ENCODE measurements around the gene RICTOR. TPM values are rescaled to one million over a fixed set of nuclear protein-coding genes. Genes with fewer than 3 reads are reported as not detected.

The RICTOR gene, protein sequence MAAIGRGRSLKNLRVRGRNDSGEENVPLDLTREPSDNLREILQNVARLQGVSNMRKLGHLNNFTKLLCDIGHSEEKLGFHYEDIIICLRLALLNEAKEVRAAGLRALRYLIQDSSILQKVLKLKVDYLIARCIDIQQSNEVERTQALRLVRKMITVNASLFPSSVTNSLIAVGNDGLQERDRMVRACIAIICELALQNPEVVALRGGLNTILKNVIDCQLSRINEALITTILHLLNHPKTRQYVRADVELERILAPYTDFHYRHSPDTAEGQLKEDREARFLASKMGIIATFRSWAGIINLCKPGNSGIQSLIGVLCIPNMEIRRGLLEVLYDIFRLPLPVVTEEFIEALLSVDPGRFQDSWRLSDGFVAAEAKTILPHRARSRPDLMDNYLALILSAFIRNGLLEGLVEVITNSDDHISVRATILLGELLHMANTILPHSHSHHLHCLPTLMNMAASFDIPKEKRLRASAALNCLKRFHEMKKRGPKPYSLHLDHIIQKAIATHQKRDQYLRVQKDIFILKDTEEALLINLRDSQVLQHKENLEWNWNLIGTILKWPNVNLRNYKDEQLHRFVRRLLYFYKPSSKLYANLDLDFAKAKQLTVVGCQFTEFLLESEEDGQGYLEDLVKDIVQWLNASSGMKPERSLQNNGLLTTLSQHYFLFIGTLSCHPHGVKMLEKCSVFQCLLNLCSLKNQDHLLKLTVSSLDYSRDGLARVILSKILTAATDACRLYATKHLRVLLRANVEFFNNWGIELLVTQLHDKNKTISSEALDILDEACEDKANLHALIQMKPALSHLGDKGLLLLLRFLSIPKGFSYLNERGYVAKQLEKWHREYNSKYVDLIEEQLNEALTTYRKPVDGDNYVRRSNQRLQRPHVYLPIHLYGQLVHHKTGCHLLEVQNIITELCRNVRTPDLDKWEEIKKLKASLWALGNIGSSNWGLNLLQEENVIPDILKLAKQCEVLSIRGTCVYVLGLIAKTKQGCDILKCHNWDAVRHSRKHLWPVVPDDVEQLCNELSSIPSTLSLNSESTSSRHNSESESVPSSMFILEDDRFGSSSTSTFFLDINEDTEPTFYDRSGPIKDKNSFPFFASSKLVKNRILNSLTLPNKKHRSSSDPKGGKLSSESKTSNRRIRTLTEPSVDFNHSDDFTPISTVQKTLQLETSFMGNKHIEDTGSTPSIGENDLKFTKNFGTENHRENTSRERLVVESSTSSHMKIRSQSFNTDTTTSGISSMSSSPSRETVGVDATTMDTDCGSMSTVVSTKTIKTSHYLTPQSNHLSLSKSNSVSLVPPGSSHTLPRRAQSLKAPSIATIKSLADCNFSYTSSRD (N-terminal part only)
- 10 to 100 TPM; 16.1 to 24.0 (median 20.1) TPM for total RNA-seq (2021; fragmentation: NEBNext Ultra II Directional; extraction: Animal tissue kit (Norgen Biotek cat#: 25700))
- long read RNA-seq, partial matches to known transcripts, result 1 of 8 reads
- long read RNA-seq, other reads (novel, unspliced or antisense), result 7 of 8 reads

DNA sequence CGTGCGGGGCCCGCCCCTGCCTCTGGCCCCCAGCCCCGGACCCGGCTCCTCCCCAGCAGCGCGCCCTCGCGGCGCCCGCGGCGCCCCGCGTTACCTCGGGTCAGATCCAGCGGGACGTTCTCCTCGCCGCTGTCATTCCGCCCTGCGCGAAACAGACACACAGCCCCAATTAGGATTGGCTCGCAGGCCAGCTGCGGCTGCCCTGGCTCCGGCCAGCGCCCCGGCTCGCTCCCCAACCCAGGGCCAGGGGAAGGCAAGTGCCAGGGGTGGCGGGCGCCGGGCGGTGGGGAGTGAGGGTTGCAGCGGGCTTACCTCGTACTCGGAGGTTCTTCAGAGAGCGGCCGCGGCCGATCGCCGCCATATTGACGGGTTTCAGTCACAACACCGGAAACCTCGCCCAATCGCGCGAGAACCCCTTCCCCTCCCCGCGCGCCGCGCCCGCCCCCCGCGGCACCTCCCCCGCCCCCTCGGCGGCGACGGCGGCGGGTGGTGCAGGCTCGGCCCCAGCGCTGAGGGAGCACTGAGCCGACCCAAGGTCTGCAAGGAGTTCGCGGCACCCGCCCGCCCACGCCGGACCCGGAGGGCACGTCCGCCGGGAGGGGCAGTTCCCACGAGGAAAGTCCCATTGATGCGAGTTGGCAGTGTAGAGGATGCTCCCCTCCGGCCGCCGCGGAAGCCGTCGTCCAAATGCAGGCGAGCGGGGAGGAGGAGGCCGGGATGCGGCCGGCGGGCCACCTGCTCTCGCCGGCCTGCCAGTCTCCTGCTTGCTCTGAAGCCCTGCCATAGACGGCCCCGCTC, at the start of gene RICTOR:
Gene RICTOR (minus strand): TSS at position 383 of the 798 bp plus-strand sequence. CDS start 22 bp downstream, at position 361.
- Mint-ChIP-seq H3K4me1 (ENCODE audit: low read depth) (peaks cover 50% of the 10 kb centered on the region), H3K9me3 (no peaks in the 10 kb centered on the region), H3K27me3 (ENCODE audit: insufficient read depth) (no peaks in the 10 kb centered on the region; the same call in 1 of the 2 replicates), H3K4me3 (peak within 1 kb of the TSS; percentile 98), H3K36me3 (ENCODE audit: low read depth) (peaks cover 8% of the 10 kb centered on the region), H3K27ac (peak within 1 kb of the TSS; percentile 96)
- no peak for TF ChIP-seq CTCF (IDR thresholded peaks at IDR 0.05)
- DNase-seq, result peak; percentile 79

DNA sequence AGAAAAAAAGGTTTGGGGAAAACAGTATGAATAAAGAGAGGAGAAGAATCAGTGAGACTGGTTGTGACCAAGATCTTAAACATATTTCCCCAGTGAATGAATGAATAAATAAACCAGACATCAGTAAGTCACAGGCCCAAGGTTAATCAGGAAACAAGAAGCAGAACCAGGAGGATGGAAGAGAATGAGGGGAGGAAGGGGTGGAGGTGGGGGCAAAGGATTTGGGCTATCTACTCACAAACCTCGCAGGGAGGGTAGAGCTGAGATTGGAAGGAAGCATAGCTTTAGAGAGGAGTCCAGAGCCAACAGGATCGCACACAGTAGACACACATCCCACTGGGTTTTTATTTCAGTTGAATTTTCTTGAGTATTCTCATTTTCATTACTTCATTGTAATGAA, 47.7 kb upstream of the RICTOR start:
- Mint-ChIP-seq H3K27ac (no peak overlapping the region), H3K27me3 (ENCODE audit: insufficient read depth) (no peaks in the 10 kb centered on the region), H3K9me3 (no peaks in the 10 kb centered on the region), H3K36me3 (ENCODE audit: low read depth) (no peaks in the 10 kb centered on the region), H3K4me3 (no peak overlapping the region; the same call in 1 of the 2 replicates), H3K4me1 (ENCODE audit: low read depth) (peaks cover 51% of the 10 kb centered on the region)
- TF ChIP-seq CTCF (IDR thresholded peaks at IDR 0.05), result no peak
- DNase-seq, result no peak

DNA sequence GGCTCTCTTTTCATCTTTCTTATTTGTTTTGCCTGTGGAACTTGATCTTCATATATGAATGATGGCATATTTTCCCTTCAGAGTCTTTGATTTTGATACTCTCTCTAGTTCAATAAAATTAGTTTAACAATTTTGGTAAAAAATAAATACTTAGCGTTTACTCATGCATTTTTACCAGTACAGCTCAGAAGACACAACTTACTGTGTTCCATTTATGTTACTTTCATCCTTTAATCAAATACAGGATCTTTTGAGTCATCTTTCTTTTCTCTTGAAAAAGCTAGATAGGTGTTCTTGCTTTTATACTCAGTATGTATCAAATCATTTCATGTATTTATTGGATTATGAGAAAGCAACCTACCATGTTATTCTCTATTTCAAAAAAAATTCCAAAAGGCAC, 47.1 kb upstream of the RICTOR start:
- no peak for TF ChIP-seq CTCF (IDR thresholded peaks at IDR 0.05)
- DNase-seq, result no peak
- H3K4me3 Mint-ChIP-seq, result 0 out of 2 replicates have a peak overlapping the region, but pooled peaks have one; percentile 3

GRCh38 chr5:39120052-39120420, 45.8 kb upstream of the RICTOR start:
- TF ChIP-seq CTCF (IDR thresholded peaks at IDR 0.05), result no peak
- Mint-ChIP-seq H3K27ac (peak overlapping the region; percentile 67), H3K4me1 (ENCODE audit: low read depth) (peaks cover 66% of the 10 kb centered on the region), H3K9me3 (no peaks in the 10 kb centered on the region), H3K27me3 (ENCODE audit: insufficient read depth) (no peaks in the 10 kb centered on the region), H3K4me3 (no peak overlapping the region), H3K36me3 (ENCODE audit: low read depth) (no peaks in the 10 kb centered on the region)
- no peak for DNase-seq

More for the DNA sequence above, 47.1 kb upstream of the RICTOR start:
- no peaks in the 10 kb centered on the region for H3K9me3 Mint-ChIP-seq
- H3K36me3 Mint-ChIP-seq (ENCODE audit: low read depth), result no peaks in the 10 kb centered on the region
- H3K27me3 Mint-ChIP-seq (ENCODE audit: insufficient read depth), result no peaks in the 10 kb centered on the region
- 0 out of 2 replicates have a peak overlapping the region, but pooled peaks have one; percentile 22 for H3K27ac Mint-ChIP-seq
- H3K4me1 Mint-ChIP-seq (ENCODE audit: low read depth), result peaks cover 57% of the 10 kb centered on the region
